WI38 (cell line): ENCODE measurements around the gene MYL12B.

Experiments
- H3K4me3 ChIP-seq: 2 replicates; pipeline ENCODE4 v1.5.1; 2011; ENCODE audit warnings: low read depth, mild to moderate bottlenecking, control low read depth, low read length
- TF ChIP-seq, protein P1 (sequence below): IDR thresholded peaks from 2 replicates; pipeline ENCODE4 v1.5.1; 2012; ENCODE audit warnings: low read depth, mild to moderate bottlenecking, control low read depth, low read length

The MYL12B gene

DNA sequence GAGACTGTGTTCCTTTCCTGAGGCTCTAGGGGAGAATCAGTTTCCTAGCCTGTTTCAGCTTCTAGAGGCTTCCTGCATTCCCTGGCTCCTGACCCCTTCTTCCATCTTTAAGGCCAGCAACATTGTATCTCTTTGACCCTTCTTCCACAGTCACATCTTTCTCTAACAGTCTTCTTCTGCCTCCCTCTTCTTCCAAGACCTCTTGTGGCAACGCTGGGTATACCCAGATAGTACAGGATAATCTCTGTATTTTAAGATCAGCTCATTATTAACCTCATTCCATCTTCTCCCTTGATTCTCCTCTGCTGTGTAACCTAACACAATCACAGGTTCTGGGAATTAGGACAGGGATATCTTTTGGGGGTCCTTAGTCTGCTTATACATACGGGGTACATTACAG, 23.2 kb upstream of the MYL12B start:
- no peak overlapping the region for H3K4me3 ChIP-seq
- TF ChIP-seq, protein P1, sequence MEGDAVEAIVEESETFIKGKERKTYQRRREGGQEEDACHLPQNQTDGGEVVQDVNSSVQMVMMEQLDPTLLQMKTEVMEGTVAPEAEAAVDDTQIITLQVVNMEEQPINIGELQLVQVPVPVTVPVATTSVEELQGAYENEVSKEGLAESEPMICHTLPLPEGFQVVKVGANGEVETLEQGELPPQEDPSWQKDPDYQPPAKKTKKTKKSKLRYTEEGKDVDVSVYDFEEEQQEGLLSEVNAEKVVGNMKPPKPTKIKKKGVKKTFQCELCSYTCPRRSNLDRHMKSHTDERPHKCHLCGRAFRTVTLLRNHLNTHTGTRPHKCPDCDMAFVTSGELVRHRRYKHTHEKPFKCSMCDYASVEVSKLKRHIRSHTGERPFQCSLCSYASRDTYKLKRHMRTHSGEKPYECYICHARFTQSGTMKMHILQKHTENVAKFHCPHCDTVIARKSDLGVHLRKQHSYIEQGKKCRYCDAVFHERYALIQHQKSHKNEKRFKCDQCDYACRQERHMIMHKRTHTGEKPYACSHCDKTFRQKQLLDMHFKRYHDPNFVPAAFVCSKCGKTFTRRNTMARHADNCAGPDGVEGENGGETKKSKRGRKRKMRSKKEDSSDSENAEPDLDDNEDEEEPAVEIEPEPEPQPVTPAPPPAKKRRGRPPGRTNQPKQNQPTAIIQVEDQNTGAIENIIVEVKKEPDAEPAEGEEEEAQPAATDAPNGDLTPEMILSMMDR: no peak

DNA sequence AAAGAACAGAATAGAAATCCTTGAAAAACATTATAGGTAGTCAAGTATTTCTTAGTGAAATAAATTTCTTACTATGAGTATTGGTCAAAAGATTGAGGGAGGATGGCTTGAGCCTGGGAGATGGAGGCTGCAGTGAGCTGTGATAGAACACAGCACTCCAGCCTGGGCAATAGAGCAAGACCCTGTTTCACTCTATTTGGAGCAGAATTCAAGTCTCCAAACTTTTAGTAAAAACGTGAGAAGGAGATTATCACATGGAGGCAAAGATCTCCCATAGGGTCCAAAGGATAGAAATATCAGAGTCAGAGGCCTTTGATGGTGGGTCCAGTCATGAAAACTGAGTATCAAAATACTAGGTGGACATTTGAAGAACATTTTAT, 16.8 kb upstream of the MYL12B start:
- H3K4me3 ChIP-seq: peak overlapping the region; percentile 96

DNA sequence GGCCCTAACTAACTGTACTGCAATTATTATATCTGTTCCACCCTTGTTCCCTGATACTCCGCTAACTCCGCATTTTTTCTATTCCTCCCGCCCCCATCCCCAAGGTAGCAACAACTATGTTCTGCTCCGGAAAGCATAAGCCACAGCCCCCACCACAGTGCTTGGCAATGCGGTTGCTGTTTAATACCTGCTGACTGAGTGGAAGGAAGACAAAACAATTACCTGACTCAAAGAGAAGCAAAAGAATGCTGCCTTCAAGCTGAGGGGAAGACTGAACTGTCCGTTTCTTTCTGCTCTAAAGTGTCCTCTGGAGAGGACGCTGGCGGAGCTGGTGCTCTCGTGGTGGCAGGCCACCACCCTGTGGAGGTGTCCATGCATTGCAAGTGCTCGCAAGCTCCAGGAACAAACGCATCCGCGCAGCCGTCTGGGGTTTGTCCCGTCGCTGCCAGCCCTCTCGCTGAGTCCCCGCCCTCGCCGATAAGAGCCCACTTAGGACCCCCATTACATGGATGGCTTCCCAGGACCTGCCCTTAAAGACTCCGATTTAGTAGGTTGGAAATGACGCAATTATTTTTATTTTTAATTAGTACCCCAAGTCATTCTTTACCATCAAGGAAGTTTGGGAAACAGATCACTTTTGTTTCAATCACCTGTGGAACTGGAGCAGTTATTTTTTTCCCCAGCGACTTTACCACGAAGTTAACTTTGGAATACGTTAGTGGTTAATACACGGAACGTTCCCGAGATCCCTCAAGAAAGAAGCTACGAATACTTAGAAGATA, 15.9 kb upstream of the MYL12B start:
- peak overlapping the region; percentile 96 for H3K4me3 ChIP-seq
- TF ChIP-seq, protein P1: peak; percentile 91

More for the DNA sequence above, 16.8 kb upstream of the MYL12B start:
- TF ChIP-seq, protein P1: no peak

DNA sequence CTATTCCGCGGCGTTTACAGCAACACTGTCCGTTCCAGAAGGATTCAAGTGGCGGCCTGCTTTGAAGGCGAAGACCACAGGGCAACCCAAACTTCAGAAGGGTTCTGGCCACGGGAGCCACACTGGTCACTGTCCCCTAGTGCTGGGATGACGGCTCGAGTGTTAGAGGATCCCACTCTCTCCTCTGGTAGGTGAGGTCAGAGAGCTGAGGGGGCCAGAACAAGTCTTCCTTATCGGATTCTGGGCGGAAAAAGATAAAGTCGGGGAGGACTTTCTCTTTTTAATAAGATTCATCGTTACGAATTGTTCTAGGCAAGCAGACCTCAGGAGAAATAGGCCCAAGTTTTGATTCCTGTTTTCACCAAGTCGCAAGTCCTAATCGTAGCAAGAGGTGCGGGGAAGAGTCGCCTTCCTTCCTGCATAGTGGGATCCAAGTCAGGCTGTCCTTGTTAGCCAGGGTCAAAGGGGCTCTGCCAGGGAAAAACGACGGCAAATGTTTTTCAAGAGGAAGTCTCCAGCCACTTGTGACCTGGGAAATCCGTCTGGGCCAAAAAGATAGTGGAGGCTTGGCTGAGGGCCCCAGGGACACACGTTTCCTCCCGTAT, 15.2 kb upstream of the MYL12B start:
- peak overlapping the region; percentile 96 for H3K4me3 ChIP-seq
- TF ChIP-seq, protein P1: no peak

DNA sequence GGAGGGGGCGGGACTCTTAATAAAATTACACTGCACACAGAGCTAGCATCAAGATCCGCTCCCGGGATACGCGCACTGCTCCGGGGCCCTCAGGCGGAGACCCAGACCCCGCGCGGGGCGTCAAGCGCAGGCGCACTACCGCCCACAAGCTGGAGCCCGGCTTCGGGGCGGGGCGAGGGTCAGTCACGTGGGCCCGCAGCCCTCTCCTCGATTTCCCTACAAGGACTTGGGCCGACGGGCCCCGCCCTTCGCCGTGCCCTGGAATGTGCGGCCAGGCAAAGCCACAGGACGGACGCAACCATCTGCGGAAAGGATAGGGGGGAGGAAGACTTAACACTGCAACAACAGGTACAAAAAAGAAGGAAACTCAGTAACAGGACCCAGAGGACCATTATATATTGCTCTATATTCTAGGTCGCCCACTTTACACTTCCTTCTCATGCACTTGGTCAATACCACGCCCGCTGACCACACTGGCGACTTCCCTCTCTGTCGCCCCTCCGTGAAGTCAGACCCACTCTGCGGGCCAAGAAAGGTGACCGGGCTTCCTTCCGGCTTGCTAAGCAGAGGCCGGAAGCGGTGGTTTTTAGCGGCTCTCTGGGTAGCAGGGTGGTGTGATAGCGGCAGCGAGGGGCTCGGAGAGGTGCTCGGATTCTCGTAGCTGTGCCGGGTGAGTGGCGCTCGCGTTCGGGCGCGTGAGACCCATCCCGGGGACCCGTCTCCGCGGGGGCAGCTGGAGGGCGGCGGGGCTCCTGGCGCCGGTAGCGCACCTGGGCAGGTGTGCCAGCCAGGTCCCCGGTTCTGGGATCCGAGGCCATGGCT, 14.5 kb upstream of the MYL12B start, which contains the start of gene MYL12A:
Gene MYL12A, plus strand, starts transcription at position 562 of the 822 bp plus-strand sequence. CDS start 5,447 bp downstream, outside the sequence.
- peak within 1 kb of the TSS; percentile 96 for H3K4me3 ChIP-seq
- TF ChIP-seq, protein P1: no peak

DNA sequence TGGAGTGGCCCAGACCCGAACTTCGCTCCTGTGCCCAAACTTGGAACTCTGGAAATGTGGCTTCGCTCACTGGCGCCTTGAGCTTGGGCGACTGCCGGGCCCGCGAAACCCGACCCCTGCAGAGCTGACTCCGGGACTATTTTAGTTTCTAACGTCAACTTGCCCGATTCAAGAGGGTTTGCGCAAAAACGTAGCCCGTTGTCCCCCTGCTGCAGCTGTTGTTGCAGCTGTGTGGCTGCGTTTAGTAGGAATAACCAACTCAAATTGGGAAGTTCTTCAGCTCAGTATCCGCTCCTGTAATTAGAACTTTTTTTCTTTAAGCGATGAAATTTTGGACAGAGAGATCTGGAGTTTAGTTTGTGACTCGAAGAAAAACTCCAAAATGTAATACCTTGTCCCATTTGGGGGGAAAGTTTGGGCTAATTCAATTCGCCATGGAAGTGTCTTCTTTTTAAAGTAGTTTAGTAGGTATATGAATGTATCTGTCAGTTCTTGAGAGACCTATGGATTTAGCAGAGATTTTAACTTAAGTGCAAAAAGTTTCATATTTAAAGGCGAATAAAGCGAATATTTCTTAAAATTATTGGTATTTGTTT, 13.8 kb upstream of the MYL12B start:
- peak overlapping the region; percentile 96 for H3K4me3 ChIP-seq
- TF ChIP-seq, protein P1: no peak
